Mesenchymal stem cell (in vitro differentiated cells and primary cell): ENCODE results near the gene SLC24A4.

Experiments used
- DNase-seq: peaks from one replicate; pipeline ENCODE4 v3.0.0-alpha.2; 2013
- H2AFZ ChIP-seq: one replicate; pipeline ENCODE4 v1.6.1; 2013; ENCODE audit warnings: low read depth, mild to moderate bottlenecking, control low read depth, inconsistent platforms, low read length, moderate library complexity
- H2AK5ac ChIP-seq: 2 replicates; pipeline ENCODE4 v1.6.1; 2013; ENCODE audit warnings: low read length, moderate library complexity, mild to moderate bottlenecking, inconsistent platforms; ENCODE audit not compliant: severe bottlenecking
- H2BK120ac ChIP-seq: one replicate; pipeline ENCODE4 v1.6.1; 2013; ENCODE audit warnings: low read depth, mild to moderate bottlenecking, inconsistent platforms, low read length, moderate library complexity
- H2BK12ac ChIP-seq, 2 experiments: one replicate each; pipeline ENCODE4 v1.6.1; 2013; ENCODE audit warnings: inconsistent platforms in 2 of 2, low read length in 2 of 2, mild to moderate bottlenecking in 2 of 2, moderate library complexity in 2 of 2, control low read depth in 1 of 2
- H2BK15ac ChIP-seq: one replicate; pipeline ENCODE4 v1.6.1; 2013; ENCODE audit warnings: mild to moderate bottlenecking, low read depth, inconsistent platforms; ENCODE audit not compliant: poor library complexity, severe bottlenecking
- H2BK5ac ChIP-seq: 2 replicates; pipeline ENCODE4 v1.6.1; 2013; ENCODE audit warnings: low read depth, mild to moderate bottlenecking, low read length, control low read depth, inconsistent platforms; ENCODE audit not compliant: poor library complexity, severe bottlenecking
- H3K14ac ChIP-seq, 2 experiments: one replicate each; pipeline ENCODE4 v1.6.1; 2013; ENCODE audit warnings: inconsistent platforms in 2 of 2, low read length in 2 of 2, control low read depth in 1 of 2, mild to moderate bottlenecking in 1 of 2, moderate library complexity in 1 of 2
- H3K18ac ChIP-seq, 2 experiments: one replicate each; pipeline ENCODE4 v1.6.1; 2013; ENCODE audit warnings: inconsistent platforms in 2 of 2, low read length in 2 of 2, control low read depth in 1 of 2, low read depth in 1 of 2, mild to moderate bottlenecking in 1 of 2
- H3K23ac ChIP-seq, 2 experiments: one replicate each; pipeline ENCODE4 v1.6.1; 2013; ENCODE audit warnings: inconsistent platforms in 2 of 2, low read length in 2 of 2, mild to moderate bottlenecking in 2 of 2, moderate library complexity in 2 of 2, control low read depth in 1 of 2
- H3K27ac ChIP-seq: 2 replicates; pipeline ENCODE4 v1.5.1; 2013; ENCODE audit warnings: mild to moderate bottlenecking, moderate library complexity, low read length, control low read depth, inconsistent platforms; ENCODE audit not compliant: poor library complexity, severe bottlenecking
- H3K27me3 ChIP-seq, 2 experiments: 2 replicates each; pipeline versions ENCODE4 v1.6.1 to v1.7.0; 2013; ENCODE audit warnings: low read length in 2 of 2, mild to moderate bottlenecking in 2 of 2, moderate library complexity in 2 of 2, control low read depth in 1 of 2, inconsistent platforms in 1 of 2; ENCODE audit not compliant: control insufficient read depth in 1 of 2, insufficient read depth in 1 of 2
- H3K36me3 ChIP-seq, 2 experiments: 2 replicates each; pipeline versions ENCODE4 v1.6.1 to v1.7.0; 2013; ENCODE audit warnings: low read length in 2 of 2, control low read depth in 1 of 2, inconsistent platforms in 1 of 2, low read depth in 1 of 2, mild to moderate bottlenecking in 1 of 2; ENCODE audit not compliant: insufficient read depth in 2 of 2, control insufficient read depth in 1 of 2
- H3K4ac ChIP-seq, 2 experiments: one replicate each; pipeline ENCODE4 v1.6.1; 2013; ENCODE audit warnings: inconsistent platforms in 2 of 2, low read length in 2 of 2, mild to moderate bottlenecking in 2 of 2, moderate library complexity in 2 of 2, control low read depth in 1 of 2, low read depth in 1 of 2
- H3K4me1 ChIP-seq: 2 replicates; pipeline ENCODE4 v1.6.1; 2013; ENCODE audit warnings: low read depth, low read length, control low read depth; ENCODE audit not compliant: control insufficient read depth, insufficient read depth
- H3K4me2 ChIP-seq: 2 replicates; pipeline ENCODE4 v1.6.1; 2013; ENCODE audit warnings: low read length, mild to moderate bottlenecking, inconsistent platforms; ENCODE audit not compliant: poor library complexity, severe bottlenecking
- H3K4me3 ChIP-seq, 2 experiments: 2 replicates each; pipeline versions ENCODE4 v1.5.1 to v1.7.0; 2013; ENCODE audit warnings: low read length in 2 of 2, mild to moderate bottlenecking in 2 of 2, control low read depth in 1 of 2, low read depth in 1 of 2; ENCODE audit not compliant: insufficient read depth in 1 of 2
- H3K79me1 ChIP-seq: replicated peaks from 2 replicates; pipeline ENCODE4 v1.6.1; 2013; ENCODE audit warnings: mild to moderate bottlenecking, control low read depth, low read length, inconsistent platforms; ENCODE audit not compliant: poor library complexity, severe bottlenecking
- H3K9ac ChIP-seq: 2 replicates; pipeline ENCODE4 v1.7.0; 2013; ENCODE audit warnings: mild to moderate bottlenecking, low read length, moderate library complexity
- H3K9me3 ChIP-seq: 2 replicates; pipeline ENCODE4 v1.7.0; 2013; ENCODE audit warnings: mild to moderate bottlenecking, low read length; ENCODE audit not compliant: control insufficient read depth
- H4K8ac ChIP-seq: one replicate; pipeline ENCODE4 v1.6.1; 2013; ENCODE audit warnings: inconsistent platforms, mild to moderate bottlenecking, low read length, moderate library complexity
- H4K91ac ChIP-seq: one replicate; pipeline ENCODE4 v1.6.1; 2013; ENCODE audit warnings: mild to moderate bottlenecking, low read length, inconsistent platforms
- WGBS: methylation state at CpG from one replicate; pipeline ENCODE4 v1.1.7; 2013; ENCODE audit warnings: mixed read lengths; 5-methylcytosine and 5-hydroxymethylcytosine counted together

Gene SLC24A4

DNA sequence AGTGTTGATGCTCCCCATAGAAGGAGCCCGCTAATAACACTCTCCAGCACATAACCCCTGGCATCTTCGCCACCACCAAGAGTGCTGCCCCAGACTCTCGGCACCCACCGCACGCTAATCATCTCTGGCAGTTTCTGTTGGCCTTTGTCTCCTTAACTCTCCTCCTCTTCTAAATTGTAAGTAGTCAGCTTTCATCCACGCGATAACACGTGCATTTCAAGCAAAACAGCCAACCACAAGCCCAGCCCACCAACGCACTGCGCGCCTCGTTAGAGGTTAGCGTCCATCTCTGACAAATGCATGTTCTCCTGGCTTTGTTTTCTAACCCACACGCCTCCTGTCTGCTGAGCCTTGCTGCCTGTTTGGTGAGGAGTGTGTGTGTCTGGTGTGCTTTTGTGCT, 129.5 kb downstream of the SLC24A4 start:
- H3K4me2 ChIP-seq = no peak overlapping the region
- H3K4ac ChIP-seq = no peak overlapping the region
- H3K23ac ChIP-seq = peak overlapping the region in 1 of 2 experiments; percentile 57
- DNase-seq = no peak
- no peak overlapping the region for H4K91ac ChIP-seq
- no peak overlapping the region for H4K8ac ChIP-seq
- H3K27ac ChIP-seq = no peak overlapping the region
- no peak overlapping the region for H3K14ac ChIP-seq
- H2BK12ac ChIP-seq = no peak overlapping the region
- H2AK5ac ChIP-seq = no peak overlapping the region
- H3K18ac ChIP-seq = no peak overlapping the region
- no peaks in the 10 kb centered on the region for H3K9me3 ChIP-seq
- peaks cover 0 to 8% of the 10 kb centered on the region in 2 experiments for H3K27me3 ChIP-seq
- WGBS = 98% methylated on average over 14 of the region's 14 CpGs
- peaks cover 5% of the 10 kb centered on the region for H3K4me1 ChIP-seq
- H2BK5ac ChIP-seq = no peak overlapping the region
- H2BK120ac ChIP-seq = no peak overlapping the region
- H3K4me3 ChIP-seq = no peak overlapping the region
- H2BK15ac ChIP-seq = no peak overlapping the region
- H2AFZ ChIP-seq = no peak overlapping the region
- no peaks in the 10 kb centered on the region for H3K79me1 ChIP-seq
- H3K36me3 ChIP-seq = no peaks in the 10 kb centered on the region
- H3K9ac ChIP-seq = no peak overlapping the region

DNA sequence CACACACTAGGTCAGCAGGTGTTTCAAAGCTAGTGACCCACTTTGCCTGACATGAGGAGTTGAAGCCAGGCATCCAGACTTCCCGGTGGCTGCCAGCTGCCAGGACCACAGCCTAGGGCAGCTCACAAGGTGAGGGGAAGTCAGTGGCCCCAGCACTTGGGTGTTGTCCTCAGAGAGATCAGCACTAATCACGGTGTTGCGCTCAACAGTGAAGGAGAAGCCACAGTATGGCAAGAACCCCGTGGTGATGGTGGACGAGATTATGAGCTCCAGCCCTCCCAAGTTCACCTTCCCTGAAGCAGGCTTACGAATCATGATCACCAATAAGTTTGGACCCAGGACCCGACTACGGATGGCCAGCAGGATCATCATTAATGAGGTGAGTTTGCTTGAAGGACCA, 130.7 kb downstream of the SLC24A4 start:
- H3K9me3 ChIP-seq = no peaks in the 10 kb centered on the region
- no peak overlapping the region for H3K4me3 ChIP-seq
- no peaks in the 10 kb centered on the region for H3K36me3 ChIP-seq
- H3K23ac ChIP-seq = no peak overlapping the region
- no peak overlapping the region for H4K8ac ChIP-seq
- no peak overlapping the region for H3K4me2 ChIP-seq
- H3K18ac ChIP-seq = no peak overlapping the region
- H4K91ac ChIP-seq = no peak overlapping the region
- no peak overlapping the region for H3K9ac ChIP-seq
- no peak overlapping the region for H3K4ac ChIP-seq
- H2BK5ac ChIP-seq = no peak overlapping the region
- peaks cover 5% of the 10 kb centered on the region for H3K4me1 ChIP-seq
- H2BK12ac ChIP-seq = no peak overlapping the region
- no peak overlapping the region for H2AK5ac ChIP-seq
- H3K27me3 ChIP-seq = peaks cover 0 to 8% of the 10 kb centered on the region in 2 experiments
- H3K27ac ChIP-seq = no peak overlapping the region
- no peak for DNase-seq
- no peak overlapping the region for H3K14ac ChIP-seq
- no peak overlapping the region for H2BK120ac ChIP-seq
- no peak overlapping the region for H2BK15ac ChIP-seq
- WGBS = 91% methylated on average over 8 of the region's 8 CpGs
- no peak overlapping the region for H2AFZ ChIP-seq
- H3K79me1 ChIP-seq = no peaks in the 10 kb centered on the region

DNA sequence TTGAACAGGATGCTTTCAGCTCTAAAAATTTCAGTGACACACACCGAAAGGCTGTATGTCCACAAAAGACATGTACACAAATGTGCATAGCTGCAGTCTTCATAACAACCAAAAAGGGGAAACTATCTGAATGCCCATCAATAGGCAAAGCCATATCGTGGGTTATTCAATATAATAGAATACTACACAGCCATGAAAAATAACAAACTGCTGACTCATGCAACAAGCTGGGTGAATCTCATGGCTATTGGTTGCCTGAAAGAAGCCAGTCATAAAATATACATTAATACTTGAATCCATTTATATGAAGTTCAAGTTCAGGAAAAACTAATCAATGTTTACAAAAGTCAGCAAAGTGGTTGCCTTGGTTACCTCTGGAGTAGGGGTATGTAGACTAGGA, 132.3 kb downstream of the SLC24A4 start:
- Histone ChIP-seq H3K18ac (no peak overlapping the region), H3K14ac (no peak overlapping the region), H3K79me1 (no peaks in the 10 kb centered on the region), H3K4me3 (no peak overlapping the region), H4K8ac (no peak overlapping the region), H3K4me1 (peaks cover 4% of the 10 kb centered on the region), H2BK12ac (no peak overlapping the region), H3K27ac (no peak overlapping the region), H3K4ac (no peak overlapping the region), H2BK120ac (no peak overlapping the region), H2AFZ (no peak overlapping the region), H2BK5ac (no peak overlapping the region), H3K23ac (no peak overlapping the region), H2AK5ac (no peak overlapping the region), H3K27me3 (peaks cover 0 to 8% of the 10 kb centered on the region in 2 experiments), H3K4me2 (no peak overlapping the region), H3K36me3 (no peaks in the 10 kb centered on the region), H3K9me3 (no peaks in the 10 kb centered on the region), H2BK15ac (no peak overlapping the region), H3K9ac (no peak overlapping the region), H4K91ac (no peak overlapping the region)
- WGBS = 100% methylated on average over 2 of the region's 2 CpGs
- DNase-seq = no peak

DNA sequence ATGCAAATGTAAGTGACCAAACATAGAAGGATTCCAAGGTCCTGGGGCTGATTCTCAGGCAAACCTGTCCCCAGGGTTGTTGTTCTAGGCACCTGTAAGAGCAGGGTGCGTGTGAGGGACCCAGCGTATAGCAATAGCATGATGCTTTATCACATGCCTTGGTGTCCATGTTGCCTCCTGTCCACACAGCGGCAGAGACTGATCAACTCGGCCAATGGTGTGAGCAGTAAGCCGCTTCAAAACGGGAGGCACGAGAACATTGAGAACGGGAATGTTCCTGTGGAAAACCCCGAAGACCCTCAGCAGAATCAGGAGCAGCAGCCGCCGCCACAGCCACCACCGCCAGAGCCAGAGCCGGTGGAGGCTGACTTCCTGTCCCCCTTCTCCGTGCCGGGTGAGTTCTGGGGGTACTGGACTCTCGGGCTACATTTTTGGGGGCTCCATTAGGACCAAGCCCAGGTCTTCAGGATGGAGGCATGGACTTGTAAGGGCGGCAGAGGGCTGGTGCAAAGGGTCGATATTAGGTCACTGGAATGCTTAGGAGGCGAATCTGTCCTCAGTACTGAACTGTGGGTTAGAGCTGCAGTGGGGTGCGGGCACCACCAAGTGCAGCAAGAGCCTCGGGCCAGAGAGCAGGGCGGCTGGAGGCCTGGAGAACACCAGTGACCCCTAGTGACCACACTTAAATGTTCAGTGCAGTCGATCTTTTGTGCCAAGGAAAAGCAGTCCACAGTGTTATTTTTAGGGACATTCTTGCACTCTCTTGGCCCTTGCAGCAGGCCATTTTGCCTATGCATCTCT, 133.4 kb downstream of the SLC24A4 start:
- Histone ChIP-seq H3K14ac (no peak overlapping the region), H3K79me1 (no peaks in the 10 kb centered on the region), H2BK120ac (no peak overlapping the region), H2AFZ (no peak overlapping the region), H2BK5ac (no peak overlapping the region), H2AK5ac (no peak overlapping the region), H3K4me3 (no peak overlapping the region), H2BK12ac (no peak overlapping the region), H3K27ac (no peak overlapping the region), H3K23ac (no peak overlapping the region), H2BK15ac (no peak overlapping the region), H3K9me3 (no peaks in the 10 kb centered on the region), H3K36me3 (no peaks in the 10 kb centered on the region), H3K4ac (no peak overlapping the region), H4K8ac (no peak overlapping the region), H3K4me2 (no peak overlapping the region), H3K18ac (no peak overlapping the region), H3K4me1 (peaks cover 6% of the 10 kb centered on the region), H4K91ac (no peak overlapping the region), H3K27me3 (peaks cover 0 to 8% of the 10 kb centered on the region in 2 experiments), H3K9ac (no peak overlapping the region)
- DNase-seq = peak; percentile 74
- 63% methylated on average over 23 of the region's 23 CpGs for WGBS
